Skeletal muscle tissue (tissue), 4 donors: ENCODE data around the gene IL19. TPM values are rescaled to one million over a fixed set of nuclear protein-coding genes. Genes with fewer than 3 reads are reported as not detected.

Experiments
- H3K27ac ChIP-seq: one replicate; pipeline ENCODE4 v1.7.0; 2013; ENCODE audit warnings: mild to moderate bottlenecking, low read depth, low read length, inconsistent platforms
- H3K27me3 ChIP-seq, 3 donors: one replicate each; pipeline ENCODE4 v1.7.0; 2013; ENCODE audit warnings: low read length in 3 of 3; ENCODE audit not compliant: control insufficient read depth in 3 of 3, insufficient read depth in 3 of 3
- H3K36me3 ChIP-seq, 3 donors: one replicate each; pipeline ENCODE4 v1.7.0; 2013; ENCODE audit warnings: low read length in 3 of 3; ENCODE audit not compliant: control insufficient read depth in 3 of 3, insufficient read depth in 3 of 3
- H3K4me1 ChIP-seq, 3 donors: one replicate each; pipeline ENCODE4 v1.7.0; 2013; ENCODE audit warnings: low read length in 3 of 3, mild to moderate bottlenecking in 3 of 3; ENCODE audit not compliant: control insufficient read depth in 3 of 3, insufficient read depth in 3 of 3
- H3K4me3 ChIP-seq, 3 donors: one replicate each; pipeline ENCODE4 v1.7.0; 2013; ENCODE audit warnings: low read length in 3 of 3
- H3K9ac ChIP-seq, 3 donors: one replicate each; pipeline ENCODE4 v1.7.0; 2013; ENCODE audit warnings: low read length in 3 of 3, mild to moderate bottlenecking in 3 of 3, moderate library complexity in 2 of 3, low read depth in 1 of 3
- H3K9me3 ChIP-seq, 3 donors: one replicate each; pipeline ENCODE4 v1.7.0; 2013; ENCODE audit warnings: low read length in 3 of 3; ENCODE audit not compliant: control insufficient read depth in 3 of 3
- total RNA-seq: library from RNA; depleted of rRNA; stranded (reverse); fragments of >200 nt; gene quantifications from one replicate; pipeline ENCODE4 v1.2.3, GENCODE V29; 2014
- donor health status: Osteomylitis.

Gene IL19
- total RNA-seq, 1 donor from 2014 or later = not detected

DNA sequence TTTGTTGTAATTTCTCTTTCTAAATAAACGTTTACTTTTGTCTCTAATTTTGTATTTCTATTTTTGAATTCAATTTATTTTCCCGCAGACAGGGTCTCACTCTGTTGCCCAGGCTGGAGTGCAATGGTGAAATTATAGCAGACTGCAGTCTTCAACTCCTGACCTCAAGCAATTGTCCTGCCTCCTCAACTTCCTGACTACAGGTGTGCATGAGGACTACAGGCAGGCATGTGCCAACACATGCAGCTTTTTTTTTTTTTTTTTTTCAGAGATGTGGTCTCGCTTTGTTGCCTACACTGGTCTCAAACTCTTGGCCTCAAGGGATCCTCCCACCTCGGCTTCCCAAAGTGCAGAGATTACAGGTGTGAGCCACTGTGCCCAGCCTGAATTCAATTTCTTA lies 58.2 kb downstream of the IL19 start:
- no peaks in the 10 kb centered on the region for H3K36me3 ChIP-seq
- no peak overlapping the region for H3K27ac ChIP-seq
- no peak overlapping the region for H3K9ac ChIP-seq
- no peaks in the 10 kb centered on the region for H3K27me3 ChIP-seq
- no peaks in the 10 kb centered on the region for H3K9me3 ChIP-seq
- H3K4me3 ChIP-seq = no peak overlapping the region
- peaks cover 0 to 4% (median 4%) of the 10 kb centered on the region in 3 donors for H3K4me1 ChIP-seq

DNA sequence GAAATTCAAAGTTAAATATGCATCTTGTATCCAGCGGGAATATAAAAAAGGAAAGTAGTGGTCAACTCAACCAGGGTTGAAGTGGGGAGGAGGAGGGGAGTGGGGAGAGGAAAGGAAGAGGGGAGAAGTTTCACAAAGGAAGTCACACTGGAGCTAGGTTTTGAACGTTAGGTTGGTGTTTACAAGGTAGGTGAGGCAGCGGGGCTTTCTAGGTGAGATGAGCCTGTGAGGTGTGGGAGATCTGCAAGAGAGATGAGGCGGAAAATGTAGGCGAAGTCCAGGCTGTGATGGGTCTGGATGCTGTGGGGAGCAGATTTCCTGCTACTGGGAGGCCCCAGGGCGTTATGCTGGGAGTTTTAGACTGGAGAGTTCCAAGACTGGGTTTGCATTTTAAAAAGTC lies 58.7 kb downstream of the IL19 start:
- H3K4me3 ChIP-seq = no peak overlapping the region
- peaks cover 0 to 1% (median 0%) of the 10 kb centered on the region in 3 donors for H3K27me3 ChIP-seq
- no peak overlapping the region for H3K9ac ChIP-seq
- no peak overlapping the region for H3K27ac ChIP-seq
- H3K9me3 ChIP-seq = no peaks in the 10 kb centered on the region
- H3K36me3 ChIP-seq = no peaks in the 10 kb centered on the region
- no peaks in the 10 kb centered on the region for H3K4me1 ChIP-seq

- Histone ChIP-seq H3K4me1 (peaks cover 0 to 2% (median 1%) of the 10 kb centered on the region in 3 donors), H3K4me3 (no peak overlapping the region), H3K36me3 (no peaks in the 10 kb centered on the region), H3K27me3 (peaks cover 0 to 6% (median 0%) of the 10 kb centered on the region in 3 donors), H3K27ac (no peak overlapping the region), H3K9ac (no peak overlapping the region), H3K9me3 (no peaks in the 10 kb centered on the region)
Measured at GRCh38 chr1:206829875-206830274, 59.3 kb downstream of the IL19 start.

GRCh38 chr1:206831650-206832049 lies 61.1 kb downstream of the IL19 start:
- no peak overlapping the region for H3K9ac ChIP-seq
- peaks cover 0 to 9% (median 7%) of the 10 kb centered on the region in 3 donors for H3K4me1 ChIP-seq
- H3K4me3 ChIP-seq = no peak overlapping the region
- H3K9me3 ChIP-seq = no peaks in the 10 kb centered on the region
- H3K36me3 ChIP-seq = no peaks in the 10 kb centered on the region
- no peak overlapping the region for H3K27ac ChIP-seq
- peaks cover 3 to 6% (median 3%) of the 10 kb centered on the region in 3 donors for H3K27me3 ChIP-seq

- H3K36me3 ChIP-seq = no peaks in the 10 kb centered on the region
- H3K9ac ChIP-seq = no peak overlapping the region
- H3K4me3 ChIP-seq = no peak overlapping the region
- no peaks in the 10 kb centered on the region for H3K9me3 ChIP-seq
- no peak overlapping the region for H3K27ac ChIP-seq
- H3K4me1 ChIP-seq = peaks cover 0 to 9% (median 7%) of the 10 kb centered on the region in 3 donors
- H3K27me3 ChIP-seq = peaks cover 3 to 6% (median 4%) of the 10 kb centered on the region in 3 donors
Measured at GRCh38 chr1:206832352-206832880, 61.8 kb downstream of the IL19 start.

DNA sequence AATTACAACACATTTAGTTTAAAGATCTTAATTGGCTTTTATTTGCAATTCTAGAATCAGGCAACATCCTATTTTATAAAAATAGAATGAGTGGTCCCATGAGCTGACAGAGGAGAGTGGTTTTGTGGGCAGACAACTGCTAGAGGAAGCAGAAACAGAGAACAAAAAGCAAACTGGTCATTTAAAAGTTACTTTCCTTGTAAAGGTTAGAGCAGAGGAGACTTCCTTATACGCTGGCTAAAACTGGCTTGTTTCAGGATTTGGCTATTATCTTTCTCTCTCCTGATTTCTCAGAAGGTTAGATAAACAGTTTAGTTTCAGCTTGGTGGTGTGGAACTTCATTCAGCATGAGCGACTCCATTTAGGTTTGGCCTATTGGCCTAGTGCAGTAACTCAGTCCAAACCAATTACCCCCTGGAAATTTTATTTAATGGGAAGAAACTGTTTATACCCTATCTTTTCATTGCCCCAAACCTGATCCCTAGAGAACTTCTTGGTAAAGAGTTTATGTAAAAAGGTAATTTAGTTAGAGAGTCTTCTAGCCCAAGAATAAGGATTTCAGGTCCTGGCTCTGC lies 62.6 kb downstream of the IL19 start:
- peaks cover 3 to 6% (median 4%) of the 10 kb centered on the region in 3 donors for H3K27me3 ChIP-seq
- no peaks in the 10 kb centered on the region for H3K36me3 ChIP-seq
- H3K9me3 ChIP-seq = no peaks in the 10 kb centered on the region
- no peak overlapping the region for H3K9ac ChIP-seq
- peaks cover 0 to 9% (median 7%) of the 10 kb centered on the region in 3 donors for H3K4me1 ChIP-seq
- no peak overlapping the region for H3K4me3 ChIP-seq
- no peak overlapping the region for H3K27ac ChIP-seq

DNA sequence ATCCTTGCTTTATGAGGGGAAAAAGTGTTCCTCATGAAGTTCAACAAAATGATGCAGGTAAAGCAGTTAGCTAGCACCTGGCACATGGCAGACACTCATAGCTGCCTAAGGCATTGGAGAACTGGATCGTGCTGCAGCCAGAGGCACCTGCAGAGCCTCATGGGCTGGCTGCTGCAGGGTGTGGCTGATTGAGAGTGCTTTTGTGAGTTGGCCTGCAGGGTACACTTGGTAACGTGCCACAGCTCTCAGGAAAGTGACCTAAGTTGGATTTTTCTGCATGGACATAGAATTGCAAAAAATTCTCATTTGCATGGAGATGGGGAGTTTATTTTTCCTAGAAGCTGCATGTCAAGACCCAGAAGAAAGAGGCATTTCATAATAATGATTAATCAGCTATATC lies 63.2 kb downstream of the IL19 start:
- no peak overlapping the region for H3K9ac ChIP-seq
- peaks cover 0 to 9% (median 7%) of the 10 kb centered on the region in 3 donors for H3K4me1 ChIP-seq
- H3K27me3 ChIP-seq = peaks cover 3 to 7% (median 4%) of the 10 kb centered on the region in 3 donors
- no peak overlapping the region for H3K4me3 ChIP-seq
- no peak overlapping the region for H3K27ac ChIP-seq
- no peaks in the 10 kb centered on the region for H3K36me3 ChIP-seq
- no peaks in the 10 kb centered on the region for H3K9me3 ChIP-seq

GRCh38 chr1:206834217-206834616 lies 63.6 kb downstream of the IL19 start:
- Histone ChIP-seq H3K9ac (no peak overlapping the region), H3K4me3 (no peak overlapping the region), H3K9me3 (no peaks in the 10 kb centered on the region), H3K4me1 (peaks cover 0 to 9% (median 7%) of the 10 kb centered on the region in 3 donors), H3K36me3 (no peaks in the 10 kb centered on the region), H3K27ac (no peak overlapping the region), H3K27me3 (peaks cover 3 to 11% (median 4%) of the 10 kb centered on the region in 3 donors)

- Histone ChIP-seq H3K27me3 (peaks cover 3 to 13% (median 4%) of the 10 kb centered on the region in 3 donors), H3K36me3 (no peaks in the 10 kb centered on the region), H3K4me1 (peaks cover 0 to 9% (median 7%) of the 10 kb centered on the region in 3 donors), H3K9me3 (no peaks in the 10 kb centered on the region), H3K4me3 (no peak overlapping the region), H3K9ac (no peak overlapping the region), H3K27ac (no peak overlapping the region)
Measured at GRCh38 chr1:206834711-206835110, 64.1 kb downstream of the IL19 start.

- Histone ChIP-seq H3K9ac (no peak overlapping the region), H3K4me1 (peaks cover 0 to 9% (median 7%) of the 10 kb centered on the region in 3 donors), H3K27me3 (peaks cover 3 to 13% (median 4%) of the 10 kb centered on the region in 3 donors), H3K27ac (no peak overlapping the region), H3K36me3 (no peaks in the 10 kb centered on the region), H3K4me3 (no peak overlapping the region), H3K9me3 (no peaks in the 10 kb centered on the region)
Measured at GRCh38 chr1:206835186-206835585, 64.6 kb downstream of the IL19 start.
